ENCODE results near the gene SNX9.

DNA sequence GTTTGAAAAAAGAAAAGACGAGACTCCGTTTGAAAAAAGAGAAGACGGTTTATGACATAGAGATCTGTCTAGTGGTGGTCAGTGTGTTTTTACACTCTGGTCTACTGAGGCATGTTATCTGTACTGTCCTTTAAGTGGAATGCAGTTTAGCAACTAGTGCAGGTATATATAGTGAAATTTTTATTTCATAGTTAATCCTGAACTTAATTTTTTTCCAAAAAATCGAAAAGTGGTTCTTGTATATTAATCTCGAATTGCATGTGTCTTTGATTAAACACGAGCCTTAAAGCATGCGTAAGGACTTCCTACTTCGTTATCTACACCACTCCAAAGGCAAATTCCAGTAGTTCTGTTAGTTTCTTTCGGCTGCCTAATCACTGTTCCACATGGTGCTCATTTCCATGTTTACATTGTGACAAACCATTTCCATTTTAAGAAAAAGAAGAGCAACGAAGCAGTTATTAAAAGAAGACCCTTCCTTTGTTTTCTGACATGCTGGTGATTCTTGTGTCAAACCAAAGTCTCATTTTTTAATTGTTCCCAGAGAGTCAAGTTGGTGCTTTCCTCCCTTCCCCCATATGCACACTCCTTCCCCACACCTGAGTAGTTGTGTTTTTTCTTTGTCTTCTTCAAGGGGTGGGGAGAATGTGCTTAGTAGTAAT is 2.3 kb downstream of the SNX9 start:
- TF ChIP-seq, protein P1, sequence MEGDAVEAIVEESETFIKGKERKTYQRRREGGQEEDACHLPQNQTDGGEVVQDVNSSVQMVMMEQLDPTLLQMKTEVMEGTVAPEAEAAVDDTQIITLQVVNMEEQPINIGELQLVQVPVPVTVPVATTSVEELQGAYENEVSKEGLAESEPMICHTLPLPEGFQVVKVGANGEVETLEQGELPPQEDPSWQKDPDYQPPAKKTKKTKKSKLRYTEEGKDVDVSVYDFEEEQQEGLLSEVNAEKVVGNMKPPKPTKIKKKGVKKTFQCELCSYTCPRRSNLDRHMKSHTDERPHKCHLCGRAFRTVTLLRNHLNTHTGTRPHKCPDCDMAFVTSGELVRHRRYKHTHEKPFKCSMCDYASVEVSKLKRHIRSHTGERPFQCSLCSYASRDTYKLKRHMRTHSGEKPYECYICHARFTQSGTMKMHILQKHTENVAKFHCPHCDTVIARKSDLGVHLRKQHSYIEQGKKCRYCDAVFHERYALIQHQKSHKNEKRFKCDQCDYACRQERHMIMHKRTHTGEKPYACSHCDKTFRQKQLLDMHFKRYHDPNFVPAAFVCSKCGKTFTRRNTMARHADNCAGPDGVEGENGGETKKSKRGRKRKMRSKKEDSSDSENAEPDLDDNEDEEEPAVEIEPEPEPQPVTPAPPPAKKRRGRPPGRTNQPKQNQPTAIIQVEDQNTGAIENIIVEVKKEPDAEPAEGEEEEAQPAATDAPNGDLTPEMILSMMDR (IDR thresholded peaks at IDR 0.05; ENCODE audit: low read depth, low read length), result no peak
- no peak for TF ChIP-seq EZH2phosphoT487 (IDR thresholded peaks at IDR 0.05; ENCODE audit: low read depth)

Measured in OCI-LY3 (cell line).